ENCODE results near the gene TBC1D8. TPM values are rescaled to one million over a fixed set of nuclear protein-coding genes. Genes with fewer than 3 reads are reported as not detected.
A peak's percentile ranks its signal among the peaks of the same experiment; 100 is the strongest.

TBC1D8 gene
- 10 to 100 TPM; 42.3 to 79.5 (median 52.2) TPM for total RNA-seq
- 36.4 TPM for polyA plus RNA-seq
- long read RNA-seq, donor 1, transcript TBC1D8-201 (20 exons, 3,627 nt): major isoform, 26 of 70 reads
- long read RNA-seq, donor 1, transcript TBC1D8-202 (20 exons, 3,803 nt): minor isoform, 6 of 70 reads
- long read RNA-seq, donor 1, partial matches to known transcripts: 30 of 70 reads
- long read RNA-seq, donor 1, other reads (novel, unspliced or antisense): 8 of 70 reads
- long read RNA-seq, donor 2, transcript TBC1D8-201 (20 exons, 3,627 nt): major isoform, 8 of 33 reads
- long read RNA-seq, donor 2, partial matches to known transcripts: 15 of 33 reads
- long read RNA-seq, donor 2, other reads (novel, unspliced or antisense): 6 of 33 reads
- long read RNA-seq, donor 3, transcript TBC1D8-202 (20 exons, 3,803 nt): minor isoform, 17 of 164 reads
- long read RNA-seq, donor 3, transcript TBC1D8-201 (20 exons, 3,627 nt): major isoform, 29 of 164 reads
- long read RNA-seq, donor 3, partial matches to known transcripts: 91 of 164 reads
- long read RNA-seq, donor 3, other reads (novel, unspliced or antisense): 27 of 164 reads
- long read RNA-seq, donor 4, transcript TBC1D8-202 (20 exons, 3,803 nt): minor isoform, 8 of 51 reads
- long read RNA-seq, donor 4, transcript TBC1D8-201 (20 exons, 3,627 nt): major isoform, 14 of 51 reads
- long read RNA-seq, donor 4, partial matches to known transcripts: 18 of 51 reads
- long read RNA-seq, donor 4, other reads (novel, unspliced or antisense): 11 of 51 reads

DNA sequence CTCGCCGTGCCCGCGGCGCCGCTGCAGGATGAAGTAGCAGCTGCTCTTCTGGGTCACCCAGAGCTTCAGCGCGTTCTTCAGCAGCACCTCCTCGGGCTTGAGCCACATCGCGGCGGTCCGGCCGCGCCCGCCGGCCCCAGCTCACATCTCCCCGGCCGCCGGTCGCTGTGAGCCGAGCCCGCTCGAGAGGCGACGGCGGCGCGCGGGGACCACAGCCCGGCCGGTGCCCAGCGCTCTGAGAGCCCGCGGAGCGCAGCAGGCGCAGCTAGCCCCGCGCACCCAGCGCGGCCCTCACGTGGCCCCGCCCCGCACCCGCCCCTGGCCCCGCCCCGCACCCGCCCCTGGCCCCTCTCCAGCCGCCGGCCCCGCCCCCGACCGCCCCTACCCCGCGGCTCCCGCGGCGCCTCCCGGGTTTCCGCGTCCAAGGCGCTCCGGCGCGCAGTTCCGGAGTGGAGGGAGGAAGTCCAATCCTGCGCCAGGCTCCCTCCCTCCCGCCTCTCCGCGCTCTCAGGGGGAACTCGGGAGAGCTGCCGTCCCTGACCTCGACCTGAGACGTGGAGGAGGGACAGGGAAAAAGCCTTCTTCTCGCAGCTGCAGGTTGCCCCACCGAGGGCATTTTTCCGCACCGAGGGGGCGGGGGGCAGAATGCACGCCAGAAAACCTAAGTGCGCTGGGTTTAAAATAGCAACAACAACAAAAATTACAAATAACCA is at the start of gene TBC1D8:
Gene TBC1D8, minus strand, starts transcription at position 237 of the 713 bp plus-strand sequence. Its CDS starts 129 bp downstream, at position 108.
- DNase-seq: peak; percentile 93 to 98 (median 95)
- intact Hi-C loops (cut with DNase I): loop anchor here in 3 of 4 donors (5.0 to 10.0 kb wide), 3 partner anchors 117 to 139 kb away; no protein-coding TSS in a partner anchor
- Histone ChIP-seq H3K27ac (ENCODE audit: low read length) (peak within 1 kb of the TSS; percentile 87), H3K9me3 (ENCODE audit: control insufficient read depth, low read length) (no peaks in the 10 kb centered on the region), H3K4me3 (ENCODE audit: low read length) (peak within 1 kb of the TSS; percentile 83), H3K4me1 (ENCODE audit: control insufficient read depth, insufficient read depth, low read length) (peaks cover 10% of the 10 kb centered on the region), H3K27me3 (ENCODE audit: control insufficient read depth, insufficient read depth) (no peaks in the 10 kb centered on the region)
- peak; percentile 93 to 94 for ATAC-seq
- WGBS: under 1% methylated on average over 81 of the region's 81 CpGs

DNA sequence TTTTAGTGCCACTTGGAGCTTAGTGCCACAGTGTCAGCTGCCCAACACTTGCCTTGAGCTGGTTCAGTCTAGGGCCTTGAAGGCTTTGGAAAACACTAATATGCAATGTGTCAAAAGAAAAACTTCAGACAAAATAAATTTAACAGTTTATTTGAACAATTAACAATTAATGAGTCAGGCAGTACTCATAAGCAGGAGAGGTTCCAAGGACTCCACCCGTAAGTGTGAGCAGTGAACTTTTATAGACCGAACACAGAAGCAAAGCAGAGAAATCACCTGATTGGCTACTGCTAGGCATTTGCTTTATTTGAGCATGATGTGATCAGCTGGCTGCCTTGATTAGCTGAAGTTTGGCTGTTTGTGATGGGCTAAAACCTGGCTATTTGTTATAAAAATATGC is 49.5 kb upstream of the TBC1D8 start:
- no peak overlapping the region for H3K27ac ChIP-seq (ENCODE audit: low read length)
- no peaks in the 10 kb centered on the region for H3K27me3 ChIP-seq (ENCODE audit: control insufficient read depth, insufficient read depth)
- intact Hi-C loops (cut with DNase I): loop anchor here in 1 of 4 donors (10.0 kb wide), 1 partner anchor 186 kb away; no protein-coding TSS in a partner anchor
- ATAC-seq (peak in 1 of 2 donors; percentile 84), DNase-seq (no peak)
- no peaks in the 10 kb centered on the region for H3K9me3 ChIP-seq (ENCODE audit: control insufficient read depth, low read length)
- WGBS: 56% methylated on average over 2 of the region's 2 CpGs
- H3K4me3 ChIP-seq (ENCODE audit: low read length): no peak overlapping the region
- no peaks in the 10 kb centered on the region for H3K4me1 ChIP-seq (ENCODE audit: control insufficient read depth, insufficient read depth, low read length)

DNA sequence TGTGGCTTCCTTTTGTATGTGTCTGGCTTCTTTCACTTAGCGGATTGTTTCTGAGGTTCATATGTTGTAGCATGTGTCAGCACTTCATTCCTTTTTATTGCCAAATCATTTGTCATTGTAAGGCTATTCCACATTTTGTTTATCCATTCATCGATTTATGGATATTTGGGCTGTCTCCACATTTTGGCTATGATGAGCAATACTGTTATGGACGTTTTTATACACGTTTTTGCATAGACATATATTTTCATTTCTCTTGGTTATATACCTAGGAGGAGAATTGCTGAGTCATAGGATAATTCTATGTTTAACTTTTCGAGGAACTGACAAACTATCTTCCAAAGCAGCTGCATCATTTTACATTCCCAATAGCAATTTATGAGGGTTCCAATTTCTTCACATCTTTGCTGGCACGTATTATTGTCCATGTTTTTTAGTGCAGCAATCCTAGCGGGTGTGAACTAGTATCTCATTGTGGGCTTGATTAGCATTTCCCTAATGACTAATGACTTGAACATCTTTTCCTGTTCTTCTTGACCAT is 48.1 kb upstream of the TBC1D8 start:
- Histone ChIP-seq H3K4me3 (ENCODE audit: low read length) (no peak overlapping the region), H3K9me3 (ENCODE audit: control insufficient read depth, low read length) (no peaks in the 10 kb centered on the region), H3K27ac (ENCODE audit: low read length) (no peak overlapping the region), H3K27me3 (ENCODE audit: control insufficient read depth, insufficient read depth) (no peaks in the 10 kb centered on the region), H3K4me1 (ENCODE audit: control insufficient read depth, insufficient read depth, low read length) (no peaks in the 10 kb centered on the region)
- intact Hi-C loops (cut with DNase I): no loop called here
- WGBS: 52% methylated on average over 7 of the region's 7 CpGs
- peak in 1 of 2 donors; percentile 65 for ATAC-seq
- DNase-seq: no peak

DNA sequence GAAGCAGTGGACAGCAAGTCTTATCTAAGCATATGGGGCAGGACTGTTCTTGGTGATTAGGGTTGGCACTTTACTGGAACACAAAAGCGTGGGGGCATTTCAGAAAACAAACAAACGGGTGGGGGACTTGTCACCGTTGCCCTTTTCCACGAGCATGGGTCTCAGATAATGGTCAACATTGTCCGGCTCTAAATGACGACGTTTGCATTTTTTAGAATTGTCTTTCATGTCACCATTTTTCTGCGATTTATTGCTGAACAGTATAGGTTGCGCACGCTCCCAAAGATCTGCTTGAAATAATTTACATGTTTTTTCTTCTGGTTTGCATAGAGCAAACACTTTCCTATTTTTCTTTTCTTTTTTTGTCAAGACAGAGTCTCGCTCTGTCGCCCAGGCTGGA is 46.6 kb upstream of the TBC1D8 start:
- Histone ChIP-seq H3K27me3 (ENCODE audit: control insufficient read depth, insufficient read depth) (no peaks in the 10 kb centered on the region), H3K4me3 (ENCODE audit: low read length) (no peak overlapping the region), H3K27ac (ENCODE audit: low read length) (no peak overlapping the region), H3K9me3 (ENCODE audit: control insufficient read depth, low read length) (no peaks in the 10 kb centered on the region), H3K4me1 (ENCODE audit: control insufficient read depth, insufficient read depth, low read length) (no peaks in the 10 kb centered on the region)
- intact Hi-C loops (cut with DNase I): no loop called here
- ATAC-seq: no peak
- no peak for DNase-seq
- WGBS: 90% methylated on average over 12 of the region's 12 CpGs

DNA sequence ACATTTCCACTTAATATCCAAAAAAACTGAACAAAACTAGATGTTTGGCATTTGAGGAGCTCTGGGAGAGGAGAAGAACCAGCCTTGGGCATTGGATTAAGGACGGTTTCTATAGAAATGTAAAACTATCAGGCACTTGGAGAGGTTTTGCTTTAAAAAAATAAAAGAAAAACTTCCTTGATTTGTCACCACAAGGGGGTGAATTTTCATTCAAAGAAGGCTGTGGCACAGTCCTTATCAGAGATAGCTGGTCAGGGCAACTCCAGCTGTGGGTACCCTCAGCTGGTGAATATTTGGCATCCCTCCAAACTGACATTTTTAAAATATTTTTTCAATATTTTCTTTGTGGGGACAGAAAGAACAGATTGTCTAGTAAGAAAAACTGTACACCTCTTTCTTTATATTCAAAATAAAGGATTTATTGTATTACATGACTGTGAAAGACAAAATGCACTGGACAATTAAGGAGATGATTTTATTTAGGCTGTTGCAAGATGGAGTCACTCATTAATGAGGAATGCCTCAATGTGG is 46.1 kb upstream of the TBC1D8 start:
- 55% methylated on average over 1 of the region's 1 CpG for WGBS
- intact Hi-C loops (cut with DNase I): no loop called here
- Histone ChIP-seq H3K4me3 (ENCODE audit: low read length) (no peak overlapping the region), H3K27ac (ENCODE audit: low read length) (no peak overlapping the region), H3K4me1 (ENCODE audit: control insufficient read depth, insufficient read depth, low read length) (no peaks in the 10 kb centered on the region), H3K9me3 (ENCODE audit: control insufficient read depth, low read length) (no peaks in the 10 kb centered on the region), H3K27me3 (ENCODE audit: control insufficient read depth, insufficient read depth) (no peaks in the 10 kb centered on the region)
- ATAC-seq (no peak), DNase-seq (no peak)

DNA sequence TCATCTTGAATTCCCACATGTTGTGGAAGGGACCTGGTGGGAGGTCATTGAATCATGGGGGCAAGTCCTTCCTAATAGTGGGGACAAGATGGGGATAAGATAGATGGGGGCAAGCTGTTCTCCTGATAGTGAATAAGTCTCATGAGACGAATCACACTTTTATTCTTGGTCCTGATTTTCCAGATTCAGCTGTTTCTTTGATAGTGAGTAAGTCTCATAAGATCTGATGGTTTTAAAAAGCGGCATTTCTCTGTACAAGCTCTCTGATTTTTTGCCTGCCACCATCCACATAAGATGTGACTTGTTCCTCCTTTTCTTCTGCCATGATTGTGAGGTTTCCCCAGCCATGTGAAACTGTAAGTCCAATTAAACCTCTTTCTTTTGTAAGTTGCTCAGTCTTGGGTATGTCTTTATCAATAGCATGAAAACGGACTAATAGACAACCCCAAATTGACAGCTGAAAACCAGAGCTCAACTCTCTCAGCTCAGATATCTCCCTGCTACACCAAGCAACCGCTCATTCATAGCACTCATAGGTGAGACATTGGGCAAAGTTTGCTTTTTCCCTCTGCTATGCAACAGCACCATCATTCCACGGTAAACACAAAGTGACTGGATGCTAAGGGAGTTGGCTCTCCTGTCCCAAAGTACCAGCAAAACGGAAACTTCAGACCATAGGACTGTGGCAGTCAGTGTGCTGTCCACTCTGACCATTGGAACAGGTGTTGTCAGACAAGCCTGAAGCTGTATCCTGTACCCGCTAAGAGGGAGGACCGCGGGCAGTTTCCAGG is 44.9 kb upstream of the TBC1D8 start:
- DNase-seq: no peak
- Histone ChIP-seq H3K4me1 (ENCODE audit: control insufficient read depth, insufficient read depth, low read length) (no peaks in the 10 kb centered on the region), H3K27me3 (ENCODE audit: control insufficient read depth, insufficient read depth) (no peaks in the 10 kb centered on the region), H3K4me3 (ENCODE audit: low read length) (no peak overlapping the region), H3K9me3 (ENCODE audit: control insufficient read depth, low read length) (no peaks in the 10 kb centered on the region), H3K27ac (ENCODE audit: low read length) (no peak overlapping the region)
- no peak for ATAC-seq
- 84% methylated on average over 9 of the region's 9 CpGs for WGBS
- intact Hi-C loops (cut with DNase I): no loop called here

DNA sequence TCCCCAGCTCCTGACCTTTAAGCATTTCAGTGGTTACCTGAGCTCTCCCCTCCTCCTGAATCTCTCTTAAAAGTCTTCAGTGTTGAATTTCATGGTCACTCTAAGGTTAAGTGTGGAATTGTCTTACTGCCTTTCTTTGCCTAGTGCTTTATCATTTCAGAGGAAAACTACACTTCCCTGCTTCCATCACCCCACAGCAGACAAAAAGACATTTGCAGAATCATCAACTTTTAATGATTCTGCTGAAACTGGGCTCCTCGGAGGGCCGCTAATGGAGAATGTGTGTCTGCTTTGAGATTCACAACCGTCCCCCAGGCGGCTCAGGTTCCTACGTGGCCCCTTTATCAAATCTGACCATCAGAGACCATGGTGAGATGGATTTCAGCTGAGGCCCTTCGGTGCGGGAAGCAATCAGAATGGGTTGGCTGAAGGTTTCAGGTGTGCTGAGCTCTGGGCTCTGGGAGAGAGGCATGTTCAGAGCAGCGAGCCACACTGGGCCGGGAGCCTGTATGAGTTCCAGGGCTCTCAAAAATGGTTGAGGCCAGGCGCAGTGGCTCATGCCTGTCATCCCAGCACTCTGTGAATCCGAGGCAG is 41.9 kb upstream of the TBC1D8 start:
- Histone ChIP-seq H3K4me3 (ENCODE audit: low read length) (no peak overlapping the region), H3K4me1 (ENCODE audit: control insufficient read depth, insufficient read depth, low read length) (no peaks in the 10 kb centered on the region), H3K27me3 (ENCODE audit: control insufficient read depth, insufficient read depth) (no peaks in the 10 kb centered on the region), H3K9me3 (ENCODE audit: control insufficient read depth, low read length) (no peaks in the 10 kb centered on the region), H3K27ac (ENCODE audit: low read length) (no peak overlapping the region)
- intact Hi-C loops (cut with DNase I): no loop called here
- WGBS: 93% methylated on average over 11 of the region's 11 CpGs
- DNase-seq: no peak
- no peak for ATAC-seq

DNA sequence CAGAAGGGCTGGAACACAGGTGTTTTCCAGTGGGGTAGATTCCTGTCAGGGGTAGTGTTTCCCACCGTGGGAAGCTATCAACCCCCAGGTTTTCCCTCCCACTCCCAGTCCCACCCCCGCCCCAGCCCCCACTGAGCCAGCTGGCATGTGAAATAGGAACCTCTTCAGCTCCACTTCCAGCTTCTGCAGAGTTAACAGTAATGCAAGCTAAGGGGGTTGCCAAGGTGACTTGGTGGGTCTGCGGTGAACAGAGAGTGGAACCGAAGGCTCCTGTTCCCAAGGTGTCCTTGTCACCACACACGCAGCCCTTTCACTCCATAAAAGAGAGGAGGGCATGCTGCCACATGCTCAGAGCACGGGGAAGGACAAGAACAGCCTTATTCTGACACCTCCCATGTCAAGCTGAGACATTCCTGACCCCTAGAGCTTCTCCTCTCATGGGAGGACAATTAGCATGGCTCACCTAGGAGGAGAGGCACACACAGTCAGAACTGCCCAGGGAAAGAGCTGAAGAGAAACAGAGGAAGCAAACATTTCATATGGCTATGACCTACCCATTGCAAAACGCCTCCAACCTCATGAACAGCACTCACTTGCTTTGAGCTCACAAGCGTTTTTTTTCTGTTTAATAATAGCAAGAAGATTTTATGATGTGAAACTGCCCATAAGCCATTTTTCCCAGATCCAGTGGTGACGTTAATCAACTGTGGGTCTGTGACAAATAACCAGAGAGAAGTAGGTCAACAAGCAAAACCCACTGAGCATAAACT is 39.8 kb upstream of the TBC1D8 start:
- DNase-seq (no peak), ATAC-seq (peak; percentile 48 to 59)
- intact Hi-C loops (cut with DNase I): no loop called here
- Histone ChIP-seq H3K4me1 (ENCODE audit: control insufficient read depth, insufficient read depth, low read length) (no peaks in the 10 kb centered on the region), H3K27ac (ENCODE audit: low read length) (no peak overlapping the region), H3K27me3 (ENCODE audit: control insufficient read depth, insufficient read depth) (no peaks in the 10 kb centered on the region), H3K4me3 (ENCODE audit: low read length) (no peak overlapping the region), H3K9me3 (ENCODE audit: control insufficient read depth, low read length) (no peaks in the 10 kb centered on the region)
- WGBS: 32% methylated on average over 9 of the region's 9 CpGs

DNA sequence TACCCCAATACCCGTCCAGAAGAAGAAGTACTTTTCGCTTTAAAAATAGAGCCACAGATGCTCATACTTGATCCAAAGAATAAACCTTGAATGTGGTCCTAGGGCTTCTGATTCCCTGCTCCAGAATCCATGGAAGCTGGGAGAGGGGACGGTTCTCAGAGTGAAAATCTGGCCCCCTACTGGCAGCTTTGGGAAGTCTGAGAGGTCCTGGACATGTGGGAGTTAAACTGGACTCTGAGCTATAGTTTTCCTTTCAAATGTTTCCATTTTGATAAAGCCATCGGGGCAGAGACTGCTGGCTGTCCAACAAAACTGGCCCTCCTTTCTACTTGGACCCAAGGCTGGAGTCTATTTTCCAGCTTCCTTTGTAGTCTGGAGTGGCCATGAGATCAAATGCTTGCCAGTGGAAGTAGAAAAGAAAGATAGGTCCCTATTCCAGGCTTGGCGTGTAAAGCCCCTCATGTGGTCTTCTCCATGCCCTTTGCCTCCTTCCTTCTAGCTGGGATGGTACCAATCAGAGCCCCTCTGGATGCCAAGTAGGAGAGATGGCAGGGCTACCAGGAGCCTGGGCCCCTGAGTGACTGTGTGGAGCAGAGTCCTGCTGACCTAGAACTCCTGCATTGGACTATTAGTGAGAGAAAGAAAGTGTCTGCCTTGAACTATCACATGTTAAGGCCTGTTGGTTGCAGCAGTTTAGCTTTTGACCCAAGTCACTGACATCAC is 37.7 kb upstream of the TBC1D8 start:
- Histone ChIP-seq H3K4me1 (ENCODE audit: control insufficient read depth, insufficient read depth, low read length) (no peaks in the 10 kb centered on the region), H3K27me3 (ENCODE audit: control insufficient read depth, insufficient read depth) (no peaks in the 10 kb centered on the region), H3K4me3 (ENCODE audit: low read length) (no peak overlapping the region), H3K9me3 (ENCODE audit: control insufficient read depth, low read length) (no peaks in the 10 kb centered on the region), H3K27ac (ENCODE audit: low read length) (no peak overlapping the region)
- ATAC-seq (peak in 1 of 2 donors; percentile 25), DNase-seq (no peak)
- 55% methylated on average over 5 of the region's 5 CpGs for WGBS
- intact Hi-C loops (cut with DNase I): no loop called here

Measured in right cardiac atrium (tissue), 5 donors.